Stimulated activated CD4-positive, alpha-beta T cell treated with anti-CD3 and anti-CD28 coated beads, Interleukin-2, amount 100 ng/mL, for 24 hours (primary cell): Measurements from ENCODE around the gene SPAG9.

Source experiments
- DNase-seq, 2 donors: peaks; one replicate each; pipeline ENCODE4 v3.0.0-alpha.2; 2020

Gene SPAG9

GRCh38 chr17:50934161-50934560 lies 186.5 kb downstream of the SPAG9 start:
- DNase-seq = no peak

DNA sequence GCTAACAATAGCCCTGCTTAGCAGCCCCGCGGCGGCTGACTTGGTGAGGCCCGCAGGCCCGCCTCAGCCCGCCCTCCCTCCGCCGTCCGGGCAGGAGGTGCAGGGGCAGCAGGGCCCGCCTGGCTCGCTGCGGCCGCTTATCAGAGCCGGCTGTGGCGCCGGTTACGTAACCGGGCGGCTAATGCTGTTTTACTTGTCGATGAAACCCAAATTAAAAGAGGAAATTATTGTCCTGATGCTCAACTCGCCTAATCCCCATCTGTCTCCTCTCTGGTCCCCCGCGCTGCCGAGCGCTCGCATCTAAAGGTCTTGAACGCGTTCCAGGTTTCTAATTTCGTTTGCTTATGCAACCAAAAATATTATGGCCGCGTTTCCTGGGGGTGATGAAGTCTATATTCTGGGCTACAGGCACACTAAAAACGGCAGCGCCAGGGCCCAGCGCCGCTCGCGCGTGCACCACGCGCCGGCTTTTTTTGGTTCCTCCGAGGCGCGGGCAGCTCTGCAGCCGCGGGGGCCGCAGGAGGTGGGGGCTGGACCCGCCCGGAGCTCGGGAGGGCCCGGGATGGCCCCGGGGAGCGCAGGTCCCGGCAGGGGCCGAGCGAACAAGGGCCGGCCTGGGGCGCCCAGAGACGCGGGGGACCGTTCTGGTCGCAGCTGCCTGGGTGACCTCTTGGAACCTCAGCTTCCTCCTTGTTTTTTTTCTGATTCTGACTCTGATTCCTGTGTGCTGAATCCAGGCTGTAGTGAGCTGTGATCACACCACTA lies 189.3 kb downstream of the SPAG9 start:
- DNase-seq = peak; percentile 56 to 57

DNA sequence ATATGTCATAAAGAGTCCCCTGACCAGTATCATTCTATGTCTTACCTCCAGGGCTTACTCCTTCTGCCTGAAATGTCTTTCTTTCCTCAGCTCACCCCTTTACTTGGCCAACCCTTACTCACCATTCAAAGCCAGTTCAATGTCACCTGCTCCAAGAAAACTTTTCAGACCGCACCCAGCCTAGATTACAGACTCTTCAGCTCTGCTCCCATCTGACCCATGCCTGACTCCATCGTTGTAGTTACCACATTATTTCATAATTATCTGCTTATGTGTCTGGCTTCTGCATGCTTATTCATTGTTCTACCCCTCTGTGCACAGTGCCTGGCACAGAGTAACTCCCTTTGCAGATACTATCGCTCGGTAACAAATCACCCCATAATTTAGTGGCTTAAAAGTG lies 192.0 kb downstream of the SPAG9 start:
- no peak for DNase-seq

DNA sequence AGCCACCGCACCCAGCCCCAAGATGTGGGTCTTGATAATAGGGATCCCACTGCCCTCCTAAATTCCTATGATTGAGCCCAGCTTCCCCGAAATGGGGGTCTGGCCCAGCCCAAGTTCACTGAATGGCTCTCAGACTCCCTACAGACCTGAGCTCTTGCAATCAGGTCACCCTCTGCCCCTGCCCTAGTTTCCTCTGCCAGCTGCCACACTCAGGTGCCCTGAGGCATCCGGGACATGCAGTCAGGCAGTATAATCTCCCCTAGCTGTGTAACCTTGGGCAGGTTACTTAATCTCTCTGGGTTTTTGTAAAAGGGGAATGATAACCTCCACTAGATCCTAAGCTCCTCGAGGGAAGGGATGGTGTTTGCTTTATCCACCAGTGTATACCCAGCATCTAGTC lies 193.4 kb downstream of the SPAG9 start:
- DNase-seq = no peak

DNA sequence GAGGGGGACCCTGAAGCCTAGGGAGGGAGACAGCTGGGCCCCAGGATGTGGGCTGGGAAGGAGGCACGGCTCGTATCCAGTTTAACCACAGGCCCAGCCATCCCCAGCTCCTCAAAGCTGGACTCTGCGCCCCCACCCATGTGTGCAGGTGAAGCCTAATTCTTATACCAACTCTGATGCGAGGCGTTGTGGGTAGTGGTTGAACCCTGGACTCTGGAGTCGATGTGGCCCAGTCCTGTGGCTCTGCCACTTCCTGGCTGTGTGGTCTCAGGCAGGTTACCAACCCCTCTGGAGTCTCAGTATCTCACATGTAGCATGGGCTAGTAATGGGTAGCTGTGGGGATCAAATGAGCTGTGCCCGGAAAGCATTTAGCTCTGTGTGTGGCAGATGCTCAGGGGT lies 194.1 kb downstream of the SPAG9 start:
- DNase-seq = no peak

DNA sequence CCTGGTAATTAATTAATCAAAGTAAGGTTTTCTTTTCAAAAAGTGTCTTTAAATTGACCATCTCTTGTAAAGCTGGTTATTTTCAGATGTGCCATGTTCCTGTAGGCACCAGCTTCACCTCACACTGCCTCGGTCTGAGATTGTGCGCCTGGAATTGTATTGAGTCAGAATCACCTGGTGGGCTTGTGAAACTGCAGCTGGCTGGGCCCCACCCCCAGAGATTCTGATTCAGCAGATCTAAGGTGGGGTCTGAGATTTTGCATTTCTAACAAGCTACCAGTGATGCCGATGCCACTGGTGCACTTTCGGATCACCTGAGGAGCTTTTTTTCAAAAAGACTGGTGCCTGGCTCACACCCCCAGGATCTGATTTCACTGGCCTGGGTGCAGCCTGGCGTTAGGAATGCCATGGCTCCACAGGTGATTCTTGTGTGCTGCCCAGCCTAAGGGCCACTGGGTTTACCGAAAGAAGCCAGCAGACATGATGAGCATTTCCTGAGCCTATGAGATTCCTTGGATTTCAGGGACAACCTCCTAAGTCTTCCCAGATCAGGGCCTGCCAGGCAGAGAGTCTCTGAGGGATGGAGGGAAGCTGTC lies 195.3 kb downstream of the SPAG9 start:
- no peak for DNase-seq

DNA sequence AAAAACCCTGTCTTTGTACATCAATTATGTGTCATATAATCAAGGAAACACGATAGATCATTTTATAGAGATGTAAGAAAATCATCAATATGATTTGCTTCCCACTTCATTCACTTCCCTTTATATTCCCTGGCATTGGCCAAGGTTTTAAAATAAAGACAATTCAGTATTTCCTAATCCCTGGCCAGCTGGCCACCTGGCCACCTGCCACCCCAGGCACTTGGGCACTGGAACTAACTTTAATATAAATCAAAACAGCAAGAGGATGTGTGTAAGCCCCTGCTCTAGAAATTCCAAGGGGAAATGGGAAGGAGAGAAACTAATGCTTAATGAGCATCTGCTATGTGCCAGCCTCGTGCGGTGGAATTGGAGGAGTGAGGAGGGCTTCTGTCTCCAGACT lies 195.9 kb downstream of the SPAG9 start:
- no peak for DNase-seq

- no peak for DNase-seq
These were observed 196.4 kb downstream of the SPAG9 start for GRCh38 chr17:50924300-50924699.

DNA sequence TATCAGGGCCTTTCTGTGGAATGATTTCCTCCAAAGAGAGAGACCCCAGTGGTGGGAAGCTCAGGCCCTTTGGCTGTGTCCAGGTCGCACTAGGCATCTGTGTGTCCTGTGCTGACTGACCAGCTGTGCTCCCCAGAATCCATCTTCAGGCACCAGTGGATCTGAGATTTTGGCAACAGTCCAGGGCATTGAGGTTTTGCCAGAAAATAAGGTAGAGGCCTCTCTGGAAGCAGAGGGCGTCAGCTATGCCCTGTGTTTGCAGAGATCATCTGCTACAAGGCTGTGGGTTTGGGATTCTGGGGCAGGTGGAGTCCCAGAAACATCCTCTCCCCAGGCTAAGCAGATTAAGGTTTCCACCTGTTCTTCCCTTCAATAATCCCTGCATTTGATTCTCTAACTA lies 197.1 kb downstream of the SPAG9 start:
- DNase-seq = no peak

DNA sequence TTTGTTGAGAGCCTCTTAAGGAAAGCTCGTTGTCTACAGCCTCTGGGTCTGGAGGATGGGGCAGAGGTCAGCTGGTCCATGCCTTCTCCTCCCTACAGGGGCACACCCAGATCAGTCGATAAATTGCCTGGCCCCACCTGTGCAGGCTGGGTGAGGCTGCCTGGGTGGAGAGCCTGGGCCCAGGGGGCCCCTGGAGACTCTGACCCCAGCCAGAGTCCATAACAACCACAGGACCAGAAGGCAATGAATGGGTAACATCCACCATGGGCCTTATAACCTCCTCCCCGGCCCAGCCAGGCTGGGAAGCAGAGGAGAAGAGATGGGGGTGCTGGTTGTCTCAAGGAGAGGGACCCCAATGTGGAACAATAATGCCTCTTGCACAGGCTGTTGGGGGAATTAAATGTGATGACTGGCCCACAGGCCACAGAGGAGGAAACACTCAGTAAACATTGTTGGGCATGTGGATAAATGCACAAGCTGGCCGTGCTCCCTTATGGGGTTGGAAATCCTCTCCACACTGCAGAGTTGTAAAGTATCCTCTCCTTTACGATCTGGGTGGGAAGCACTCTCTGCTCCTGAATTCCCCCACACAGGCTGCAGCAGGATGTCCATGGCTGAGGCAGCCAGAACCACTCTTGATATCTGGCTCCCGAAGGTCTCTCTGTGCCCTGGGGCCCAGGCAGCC lies 197.8 kb downstream of the SPAG9 start:
- DNase-seq = no peak

GRCh38 chr17:50922107-50922506 lies 198.6 kb downstream of the SPAG9 start:
- no peak for DNase-seq

DNA sequence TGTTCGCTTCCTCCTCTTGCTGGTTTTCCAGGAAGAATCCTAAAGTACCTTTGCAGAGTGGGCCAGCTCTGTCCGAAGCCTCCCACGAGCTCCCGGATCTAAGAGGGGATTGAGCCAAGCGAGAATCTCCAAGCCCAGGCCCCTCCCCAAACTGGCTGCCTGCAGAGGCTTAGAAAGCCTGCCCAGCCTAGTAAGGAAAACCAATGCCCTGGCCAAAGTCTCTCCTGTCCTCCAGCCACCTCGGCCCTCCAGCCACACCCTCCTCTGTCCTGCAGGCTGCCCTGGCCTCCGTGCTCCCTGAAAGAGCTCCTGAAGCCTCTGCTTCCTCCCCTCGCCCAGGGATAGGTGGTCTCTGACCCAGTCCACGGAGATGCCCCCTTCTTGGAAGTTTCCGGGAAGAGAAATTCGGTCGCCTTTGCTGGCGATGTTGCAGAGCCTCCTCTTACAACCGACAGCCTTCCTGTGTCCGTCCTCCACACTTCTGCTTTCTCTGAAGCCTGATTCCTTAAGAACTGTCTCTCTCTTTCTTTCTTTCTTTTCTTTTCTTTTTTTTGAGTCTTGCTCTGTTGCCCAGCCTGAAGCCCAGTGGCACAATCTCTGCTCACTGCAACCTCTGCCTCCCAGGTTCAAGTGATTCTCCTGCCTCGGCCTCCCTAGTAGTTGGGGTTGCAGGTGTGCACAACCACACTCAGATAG lies 199.6 kb downstream of the SPAG9 start:
- no peak for DNase-seq

GRCh38 chr17:50920041-50920410 lies 200.6 kb downstream of the SPAG9 start:
- no peak for DNase-seq

DNA sequence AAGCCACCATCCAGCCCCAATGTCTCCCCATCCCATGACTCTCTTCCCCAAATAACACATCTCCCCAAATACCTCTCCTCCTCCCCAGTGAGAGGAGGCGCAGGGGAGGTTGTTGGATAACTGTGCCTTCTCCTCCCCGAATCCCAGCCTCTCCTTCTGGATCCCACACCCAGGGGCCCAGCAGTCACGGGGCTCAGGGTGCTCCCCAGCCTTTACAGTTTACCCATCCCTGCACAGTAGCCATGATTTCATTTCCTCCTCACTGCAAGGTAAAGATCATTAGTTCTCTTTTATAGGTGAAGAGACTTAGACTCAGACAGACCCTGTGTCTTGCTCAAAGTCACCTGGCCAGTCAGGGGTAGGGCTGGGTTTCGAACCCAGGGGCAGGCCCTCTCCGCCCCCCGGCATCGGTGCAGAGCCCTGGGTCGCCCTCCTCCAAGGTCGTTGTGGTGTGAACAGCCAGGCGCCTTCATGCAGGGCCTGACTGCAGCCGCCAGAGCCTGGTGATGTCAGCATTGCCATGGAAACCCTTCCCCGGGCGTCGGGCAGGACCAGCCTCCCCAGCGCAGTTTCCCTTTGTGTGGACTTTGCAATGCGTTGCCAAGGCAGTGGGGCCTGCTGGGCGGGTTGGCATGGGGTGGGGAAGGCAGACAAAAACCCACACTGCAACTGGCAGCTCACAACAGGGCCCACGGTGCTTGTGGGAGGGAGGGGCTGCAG lies 201.2 kb downstream of the SPAG9 start:
- DNase-seq = peak; percentile 77 to 78

GRCh38 chr17:50918933-50919296 lies 201.8 kb downstream of the SPAG9 start:
- DNase-seq = peak; percentile 38 to 47

- DNase-seq = no peak
These were observed 202.4 kb downstream of the SPAG9 start for GRCh38 chr17:50918071-50918932.

DNA sequence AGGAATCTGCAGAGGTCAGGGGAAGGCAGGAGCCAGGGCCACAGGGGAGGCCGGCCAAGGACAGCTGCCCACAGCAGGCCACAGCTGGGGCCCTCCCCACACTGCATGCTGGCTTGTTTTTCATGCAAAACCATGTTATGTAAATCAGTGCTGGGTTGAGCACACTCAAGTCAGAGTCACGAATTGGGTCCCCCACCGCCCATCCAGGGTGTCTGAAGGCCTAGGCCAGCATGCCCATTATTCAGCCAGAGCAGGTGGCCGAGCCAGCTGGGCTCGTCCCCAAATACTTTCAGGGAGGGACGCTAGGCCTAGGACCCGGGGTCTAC lies 203.3 kb downstream of the SPAG9 start:
- DNase-seq = no peak

DNA sequence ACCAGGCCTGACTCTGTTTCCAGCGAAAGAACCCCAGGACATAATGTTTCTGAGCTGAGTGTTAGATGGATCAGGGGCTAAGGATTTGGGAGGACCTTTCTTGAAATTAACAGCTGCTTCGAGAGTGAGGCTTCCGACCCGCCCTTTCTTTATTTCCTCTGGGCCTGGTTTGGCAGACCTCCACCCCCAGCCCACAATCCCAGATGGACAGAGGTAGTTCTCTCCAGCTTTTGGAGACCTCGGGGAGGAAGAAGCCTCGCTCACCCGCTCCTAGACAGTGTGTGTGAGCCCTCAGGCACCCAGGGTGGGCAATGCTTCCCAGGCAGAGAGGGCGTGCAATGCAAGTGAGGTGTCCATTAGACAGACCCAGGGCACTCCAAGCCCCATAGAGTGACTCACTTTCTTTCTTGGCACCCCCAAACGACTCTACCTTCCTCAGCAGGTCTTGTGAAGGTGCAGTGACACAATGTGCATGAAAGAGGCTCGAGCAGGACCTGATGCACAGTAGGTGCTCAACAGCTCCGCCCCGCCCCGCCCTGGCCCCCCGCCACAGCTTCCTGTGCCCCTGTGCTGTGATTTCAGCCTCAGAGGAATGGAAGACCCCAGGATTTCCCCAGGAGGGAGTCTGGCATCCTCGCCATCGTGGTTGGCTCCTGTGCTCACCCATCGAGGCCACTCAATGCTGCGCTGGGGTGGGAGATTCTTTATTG lies 203.8 kb downstream of the SPAG9 start:
- DNase-seq = no peak

- peak in 1 of 2 donors; percentile 39 for DNase-seq
These were observed 204.5 kb downstream of the SPAG9 start for GRCh38 chr17:50916026-50916707.

- DNase-seq = no peak
These were observed 206.1 kb downstream of the SPAG9 start for GRCh38 chr17:50914505-50915063.

GRCh38 chr17:50913120-50913519 lies 207.5 kb downstream of the SPAG9 start:
- DNase-seq = no peak
